Esophagus muscularis mucosa (tissue), 3 donors: ENCODE data around the gene CDH26.

Experiments
- CTCF ChIP-seq, 3 experiments: fragments of 200-600 bp in 2 of 3; fragments of 450-650 bp in 1 of 3; sonication (generic) in 2 of 3; IDR thresholded peaks; one replicate each; pipeline ENCODE4 v1.5.1; 2017 to 2019; ENCODE audit warnings: antibody characterized with exemption in 3 of 3, mild to moderate bottlenecking in 2 of 3, moderate library complexity in 1 of 3
- POLR2AphosphoS5 ChIP-seq, 2 donors: sonication (generic); formaldehyde crosslinking; IDR thresholded peaks; one replicate each; pipeline ENCODE4 v1.6.1; 2017; ENCODE audit warnings: antibody characterized with exemption in 2 of 2

- no peak for TF ChIP-seq CTCF (IDR thresholded peaks at IDR 0.05)
- no peak for TF ChIP-seq POLR2AphosphoS5 (IDR thresholded peaks at IDR 0.05)
Measured at GRCh38 chr20:60055740-60056139, 97.5 kb downstream of the CDH26 start.
